B cell (primary cell): ENCODE measurements around the gene YTHDC1. TPM values are rescaled to one million over a fixed set of nuclear protein-coding genes. Genes with fewer than 3 reads are reported as not detected.
"Not testable (repeated sequence)": the region's sequence is repeated elsewhere in the genome, so short reads cannot be mapped to it uniquely, and the experiment has no call there.

Source experiments
- ATAC-seq: fragments of 200-7000 bp; cut with Tn5 transposase; one replicate; pipeline ENCODE4 v1.10.0; 2021; ENCODE audit warnings: low read depth, mild to moderate bottlenecking, moderate number of reproducible peaks, moderate library complexity
- CTCF ChIA-PET: fragments of 350-600 bp; sonication (Branson Sonifier 250); formaldehyde crosslinking; loops from one replicate; lab custom pipeline; 2021; ENCODE audit warnings: antibody characterized with exemption, inconsistent platforms; lab: Charles Lee
- POLR2A ChIA-PET: fragments of 350-600 bp; sonication (Branson Sonifier 250); formaldehyde crosslinking; loops from one replicate; lab custom pipeline; 2021; ENCODE audit warnings: antibody characterized with exemption; lab: Charles Lee
- DNase-seq: peaks from one replicate; pipeline ENCODE4 v3.0.0; 2013
- H2AFZ ChIP-seq: 2 replicates; pipeline ENCODE4 v1.6.1; 2012; ENCODE audit warnings: mild to moderate bottlenecking, low read depth, low read length; ENCODE audit not compliant: insufficient read depth, poor library complexity, severe bottlenecking
- H3K27ac ChIP-seq, 2 donors: 1 replicate in 1 of 2; 2 replicates in 1 of 2; pipeline ENCODE4 v1.5.1; 2012 to 2013; ENCODE audit warnings: low read length in 2 of 2, mild to moderate bottlenecking in 2 of 2, moderate library complexity in 1 of 2
- H3K27me3 ChIP-seq, 4 experiments: fragments of 200-600 bp in 1 of 4; sonication (generic) in 1 of 4; replicated peaks in 1 of 4; 1 replicate in 2 of 4; 2 replicates in 2 of 4; pipeline versions ENCODE4 v1.6.1 to v1.7.0; 2013 to 2016; ENCODE audit warnings: low read length in 3 of 4, mild to moderate bottlenecking in 2 of 4, mixed read lengths in 1 of 4, moderate library complexity in 1 of 4; ENCODE audit not compliant: insufficient read depth in 4 of 4, control insufficient read depth in 3 of 4; ENCODE audit errors: control extremely low read depth in 1 of 4
- H3K36me3 ChIP-seq, 2 experiments: replicated peaks in 1 of 2; 1 replicate in 1 of 2; 2 replicates in 1 of 2; pipeline versions ENCODE4 v1.6.1 to v1.7.1; 2013; ENCODE audit warnings: low read length in 1 of 2; ENCODE audit not compliant: insufficient read depth in 2 of 2, control insufficient read depth in 1 of 2; ENCODE audit errors: control extremely low read depth in 1 of 2, extremely low read depth in 1 of 2
- H3K4me1 ChIP-seq, 2 donors: fragments of 200-600 bp in 1 of 2; sonication (generic) in 1 of 2; 1 replicate in 1 of 2; 2 replicates in 1 of 2; pipeline versions ENCODE4 v1.5.1 to v1.6.1; 2013 to 2017; ENCODE audit warnings: low read length in 2 of 2; ENCODE audit not compliant: control insufficient read depth in 2 of 2, insufficient read depth in 2 of 2
- H3K4me2 ChIP-seq: replicated peaks from 2 replicates; pipeline ENCODE3; 2012; ENCODE audit warnings: mild to moderate bottlenecking, low read depth, low read length; ENCODE audit not compliant: poor library complexity, severe bottlenecking
- H3K4me3 ChIP-seq, 5 experiments: fragments of 200-600 bp in 1 of 5; sonication (generic) in 1 of 5; 1 replicate in 3 of 5; 2 replicates in 2 of 5; pipeline versions ENCODE4 v1.5.1 to v1.7.0; 2011 to 2016; ENCODE audit warnings: low read length in 4 of 5, mild to moderate bottlenecking in 4 of 5, low read depth in 2 of 5, control low read depth in 1 of 5, moderate library complexity in 1 of 5; ENCODE audit not compliant: insufficient read depth in 1 of 5; ENCODE audit errors: control extremely low read depth in 1 of 5, extremely low read depth in 1 of 5
- H3K79me2 ChIP-seq: fragments of 200-600 bp; sonication (generic); one replicate; pipeline ENCODE4 v1.6.0; 2016; ENCODE audit warnings: low read length; ENCODE audit not compliant: control insufficient read depth, insufficient read depth
- H3K9ac ChIP-seq: fragments of 200-600 bp; sonication (generic); 2 replicates; pipeline ENCODE4 v1.6.1; 2017; ENCODE audit warnings: mild to moderate bottlenecking, low read length, moderate library complexity
- H3K9me3 ChIP-seq, 3 donors: one replicate each; pipeline versions ENCODE4 v1.6.1 to v1.7.1; 2013; ENCODE audit warnings: low read length in 2 of 3; ENCODE audit not compliant: control insufficient read depth in 2 of 3, insufficient read depth in 1 of 3; ENCODE audit errors: control extremely low read depth in 1 of 3
- H4K20me1 ChIP-seq: 2 replicates; pipeline ENCODE4 v1.6.0; 2012; ENCODE audit warnings: mild to moderate bottlenecking, low read length; ENCODE audit not compliant: insufficient read depth, control insufficient read depth, poor library complexity, severe bottlenecking
- H3K27ac Mint-ChIP-seq: one replicate; pipeline ENCODE4 v1.8.0; 2021; ENCODE audit warnings: mixed read lengths
- H3K27me3 Mint-ChIP-seq: one replicate; pipeline ENCODE4 v1.8.0; 2021; ENCODE audit warnings: mixed read lengths
- H3K4me1 Mint-ChIP-seq: one replicate; pipeline ENCODE4 v1.8.0; 2021; ENCODE audit warnings: mixed read lengths
- H3K4me3 Mint-ChIP-seq: one replicate; pipeline ENCODE4 v1.8.0; 2021; ENCODE audit warnings: mixed read lengths
- H3K9me3 Mint-ChIP-seq: one replicate; pipeline ENCODE4 v1.8.0; 2022; ENCODE audit warnings: mixed read lengths; ENCODE audit not compliant: insufficient read depth
- CTCF ChIP-seq: fragments of 200-600 bp; IDR thresholded peaks from one replicate; pipeline ENCODE4 v1.8.0; 2022; ENCODE audit warnings: antibody characterized with exemption, mild to moderate bottlenecking
- EZH2 ChIP-seq: IDR thresholded peaks from 2 replicates; pipeline ENCODE4 v1.6.1; 2012; ENCODE audit warnings: borderline replicate concordance, low read depth, mild to moderate bottlenecking, moderate library complexity, low read length; ENCODE audit not compliant: insufficient read depth, poor library complexity, severe bottlenecking
- WGBS: methylation state at CpG from one replicate; pipeline ENCODE4 v1.1.5; 2013; ENCODE audit warnings: missing lambda C conversion rate; ENCODE audit not compliant: insufficient coverage; 5-methylcytosine and 5-hydroxymethylcytosine counted together
- intact Hi-C: fragments of 100-400 bp; cut with micrococcal nuclease; formaldehyde crosslinking; loops from one replicate; pipeline ENCODE4 v1.10.0; 2022
- polyA plus RNA-seq: library from polyadenylated mRNA; depleted of rRNA; stranded (reverse); fragments of >200 nt; gene quantifications from 2 replicates; pipeline ENCODE4 v1.2.3, GENCODE V29; 2012
- total RNA-seq, 2 donors: library from RNA; stranded (reverse); fragments of 120-200 nt in 1 of 2; gene quantifications; 1 replicate in 1 of 2; 2 replicates in 1 of 2; pipeline versions ENCODE4 v1.2.3 to v1.2.4, GENCODE V29; 2013 to 2022

The YTHDC1 gene
- total and polyA plus RNA-seq, 2 donors (not counting 1 experiment from before 2014, with no cell fraction given) = 26.9 to 179 TPM

- no peaks in the 10 kb centered on the region for H3K4me1 Mint-ChIP-seq
- no peak for DNase-seq
- POLR2A ChIA-PET = no interaction called here
- Histone ChIP-seq H3K9me3 (no peaks in the 10 kb centered on the region), H3K4me1 (no peaks in the 10 kb centered on the region), H2AFZ (no peak overlapping the region), H3K27me3 (peaks cover 0 to 10% (median 5%) of the 10 kb centered on the region in 4 experiments), H3K79me2 (no peaks in the 10 kb centered on the region), H3K4me3 (no peak overlapping the region), H3K9ac (no peak overlapping the region), H4K20me1 (no peaks in the 10 kb centered on the region), H3K27ac (no peak overlapping the region), H3K36me3 (no peaks in the 10 kb centered on the region), H3K4me2 (no peak overlapping the region)
- WGBS = no CpG with 5 or more reads among the region's 3 CpGs
- intact Hi-C loops = no loop called here
- CTCF ChIA-PET = no interaction called here
- no peak for ATAC-seq
- no peaks in the 10 kb centered on the region for H3K9me3 Mint-ChIP-seq
- H3K27ac Mint-ChIP-seq = no peak overlapping the region
- TF ChIP-seq CTCF = no peak
- TF ChIP-seq EZH2 = no peak
- peaks cover 3% of the 10 kb centered on the region for H3K27me3 Mint-ChIP-seq
- no peak overlapping the region for H3K4me3 Mint-ChIP-seq
These were observed 66.2 kb downstream of the YTHDC1 start for GRCh38 chr4:68283714-68284113.

GRCh38 chr4:68283095-68283494 lies 66.8 kb downstream of the YTHDC1 start:
- ChIA-PET CTCF (no interaction called here), POLR2A (no interaction called here)
- Histone ChIP-seq H3K4me2 (no peak overlapping the region), H4K20me1 (no peaks in the 10 kb centered on the region), H3K4me1 (no peaks in the 10 kb centered on the region), H3K36me3 (no peaks in the 10 kb centered on the region), H3K9me3 (no peaks in the 10 kb centered on the region), H3K27me3 (peaks cover 0 to 7% (median 5%) of the 10 kb centered on the region in 4 experiments), H2AFZ (no peak overlapping the region), H3K27ac (no peak overlapping the region), H3K9ac (no peak overlapping the region), H3K79me2 (no peaks in the 10 kb centered on the region), H3K4me3 (no peak overlapping the region)
- TF ChIP-seq CTCF = no peak
- TF ChIP-seq EZH2 = no peak
- no peaks in the 10 kb centered on the region for H3K27me3 Mint-ChIP-seq
- DNase-seq = no peak
- H3K9me3 Mint-ChIP-seq = no peaks in the 10 kb centered on the region
- H3K4me3 Mint-ChIP-seq = no peak overlapping the region
- intact Hi-C loops = no loop called here
- 94% methylated on average over 2 of the region's 2 CpGs for WGBS
- no peak for ATAC-seq
- H3K4me1 Mint-ChIP-seq = no peaks in the 10 kb centered on the region
- H3K27ac Mint-ChIP-seq = no peak overlapping the region

GRCh38 chr4:68281796-68282740 lies 67.8 kb downstream of the YTHDC1 start:
- ChIA-PET POLR2A (interaction anchor here (0.6 kb wide), 1 partner anchor 49 kb away, joined by 4 read pairs; no protein-coding TSS in a partner anchor), CTCF (interaction anchor here (0.6 kb wide), 1 partner anchor 10 kb away, joined by 3 read pairs; no protein-coding TSS in a partner anchor)
- intact Hi-C loops, ATAC-seq, H3K27ac Mint-ChIP-seq, H3K9ac ChIP-seq, H3K9me3 Mint-ChIP-seq, H3K79me2 ChIP-seq, H3K27me3 ChIP-seq, H3K4me1 ChIP-seq, H3K9me3 ChIP-seq, H4K20me1 ChIP-seq, DNase-seq, H3K27ac ChIP-seq, H3K4me3 ChIP-seq, H3K27me3 Mint-ChIP-seq, H3K36me3 ChIP-seq, H3K4me3 Mint-ChIP-seq, H3K4me1 Mint-ChIP-seq, H3K4me2 ChIP-seq, H2AFZ ChIP-seq: not testable (repeated sequence)
- 89% methylated on average over 5 of the region's 10 CpGs for WGBS
